OCI-LY3 (cell line): ENCODE data around the gene S100B.

ENCODE experiments used
- H2AFZ ChIP-seq: fragments of 200-600, 300-600 bp; shearing (Covaris generic); 2 replicates; pipeline ENCODE4 v1.6.0; 2014; ENCODE audit warnings: antibody characterized with exemption, low read depth, low read length
- H3K27ac ChIP-seq: fragments of 200-600, 300-600 bp; sonication (generic); 2 replicates; pipeline ENCODE4 v1.5.1; 2014; ENCODE audit warnings: mild to moderate bottlenecking, low read length, moderate library complexity, mixed read lengths
- H3K27me3 ChIP-seq: fragments of 200-600, 300-600 bp; sonication (generic); 2 replicates; pipeline ENCODE4 v1.6.1; 2014; ENCODE audit warnings: low read depth, low read length, mixed read lengths
- H3K36me3 ChIP-seq: fragments of 200-600, 300-600 bp; sonication (generic); replicated peaks from 2 replicates; pipeline ENCODE3; 2014; ENCODE audit warnings: low read depth, low read length, mixed read lengths
- H3K4me1 ChIP-seq: fragments of 300-600, 200-600 bp; sonication (generic); 2 replicates; pipeline ENCODE4 v1.6.1; 2014; ENCODE audit warnings: low read length, mixed read lengths
- H3K4me2 ChIP-seq: fragments of 200-600, 300-600 bp; sonication (generic); 2 replicates; pipeline ENCODE4 v1.6.1; 2014; ENCODE audit warnings: low read length, mixed read lengths
- H3K4me3 ChIP-seq: fragments of 300-600, 200-600 bp; sonication (generic); 2 replicates; pipeline ENCODE4 v1.5.1; 2014; ENCODE audit warnings: antibody characterized with exemption, mild to moderate bottlenecking, low read length, moderate library complexity
- H3K79me2 ChIP-seq: fragments of 300-600, 200-600 bp; shearing (Covaris generic); 2 replicates; pipeline ENCODE4 v1.6.1; 2014; ENCODE audit warnings: mild to moderate bottlenecking, low read length, mixed read lengths
- H3K9ac ChIP-seq: fragments of 300-600, 200-600 bp; shearing (Covaris generic); 2 replicates; pipeline ENCODE4 v1.6.0; 2014; ENCODE audit warnings: mild to moderate bottlenecking, low read length, moderate library complexity
- H3K9me3 ChIP-seq: fragments of 200-600, 300-600 bp; shearing (Covaris generic); 2 replicates; pipeline ENCODE4 v1.6.1; 2014; ENCODE audit warnings: low read length, mixed read lengths; ENCODE audit not compliant: insufficient read depth
- H4K20me1 ChIP-seq: fragments of 200-600, 300-600 bp; sonication (generic); 2 replicates; pipeline ENCODE4 v1.6.1; 2016; ENCODE audit warnings: low read length, mixed read lengths; ENCODE audit not compliant: insufficient read depth
- EZH2phosphoT487 ChIP-seq: fragments of 200-600 bp; shearing (Covaris generic); IDR thresholded peaks from 2 replicates; pipeline ENCODE4 v1.6.1; 2018; ENCODE audit warnings: antibody characterized with exemption, mixed run types, low read depth
- TF ChIP-seq, protein P1 (sequence below): fragments of 200-600, 300-600 bp; sonication (generic); IDR thresholded peaks from 2 replicates; pipeline ENCODE4 v1.5.1; 2014; ENCODE audit warnings: antibody characterized with exemption, low read length, low read depth

S100B gene

GRCh38 chr21:46555225-46555617, 49.7 kb downstream of the S100B start:
- no peak overlapping the region for H3K4me2 ChIP-seq
- no peaks in the 10 kb centered on the region for H3K4me1 ChIP-seq
- H3K27ac ChIP-seq = no peak overlapping the region
- H3K4me3 ChIP-seq = no peak overlapping the region
- H3K79me2 ChIP-seq = no peaks in the 10 kb centered on the region
- TF ChIP-seq EZH2phosphoT487 = no peak
- TF ChIP-seq, protein P1, sequence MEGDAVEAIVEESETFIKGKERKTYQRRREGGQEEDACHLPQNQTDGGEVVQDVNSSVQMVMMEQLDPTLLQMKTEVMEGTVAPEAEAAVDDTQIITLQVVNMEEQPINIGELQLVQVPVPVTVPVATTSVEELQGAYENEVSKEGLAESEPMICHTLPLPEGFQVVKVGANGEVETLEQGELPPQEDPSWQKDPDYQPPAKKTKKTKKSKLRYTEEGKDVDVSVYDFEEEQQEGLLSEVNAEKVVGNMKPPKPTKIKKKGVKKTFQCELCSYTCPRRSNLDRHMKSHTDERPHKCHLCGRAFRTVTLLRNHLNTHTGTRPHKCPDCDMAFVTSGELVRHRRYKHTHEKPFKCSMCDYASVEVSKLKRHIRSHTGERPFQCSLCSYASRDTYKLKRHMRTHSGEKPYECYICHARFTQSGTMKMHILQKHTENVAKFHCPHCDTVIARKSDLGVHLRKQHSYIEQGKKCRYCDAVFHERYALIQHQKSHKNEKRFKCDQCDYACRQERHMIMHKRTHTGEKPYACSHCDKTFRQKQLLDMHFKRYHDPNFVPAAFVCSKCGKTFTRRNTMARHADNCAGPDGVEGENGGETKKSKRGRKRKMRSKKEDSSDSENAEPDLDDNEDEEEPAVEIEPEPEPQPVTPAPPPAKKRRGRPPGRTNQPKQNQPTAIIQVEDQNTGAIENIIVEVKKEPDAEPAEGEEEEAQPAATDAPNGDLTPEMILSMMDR = no peak
- H2AFZ ChIP-seq = no peak overlapping the region
- no peaks in the 10 kb centered on the region for H3K9me3 ChIP-seq
- no peaks in the 10 kb centered on the region for H3K27me3 ChIP-seq
- H3K36me3 ChIP-seq = peaks cover 3% of the 10 kb centered on the region
- H3K9ac ChIP-seq = no peak overlapping the region
- H4K20me1 ChIP-seq = no peaks in the 10 kb centered on the region

- Histone ChIP-seq H3K4me1 (no peaks in the 10 kb centered on the region), H4K20me1 (no peaks in the 10 kb centered on the region), H3K36me3 (peaks cover 3% of the 10 kb centered on the region)
These were observed 50.3 kb downstream of the S100B start for GRCh38 chr21:46554431-46555224.

DNA sequence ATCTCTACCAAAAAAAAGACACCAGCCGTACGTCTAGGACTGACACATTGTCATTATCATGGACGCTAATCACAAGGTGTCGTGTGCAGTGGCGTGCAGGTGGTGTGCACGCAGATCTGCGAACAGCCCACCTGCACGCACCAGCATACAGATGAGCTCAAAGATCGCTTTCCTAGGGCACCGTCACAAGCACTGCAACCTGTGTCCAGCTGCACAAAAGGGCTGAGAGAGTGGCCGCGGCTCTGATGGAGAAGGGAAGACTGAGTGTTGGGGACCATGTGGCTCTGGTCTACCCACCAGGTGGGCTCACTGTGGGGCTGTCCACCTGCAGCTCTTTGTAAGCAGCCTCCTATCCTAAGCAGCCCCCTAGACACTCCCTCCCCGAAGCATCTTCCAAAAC, 50.9 kb downstream of the S100B start:
- Histone ChIP-seq H3K36me3 (peaks cover 3% of the 10 kb centered on the region), H3K4me2 (no peak overlapping the region), H3K27ac (no peak overlapping the region), H3K9me3 (no peaks in the 10 kb centered on the region), H4K20me1 (no peaks in the 10 kb centered on the region), H3K4me1 (no peaks in the 10 kb centered on the region), H3K4me3 (no peak overlapping the region), H3K79me2 (no peaks in the 10 kb centered on the region), H3K27me3 (no peaks in the 10 kb centered on the region), H3K9ac (no peak overlapping the region), H2AFZ (no peak overlapping the region)
- TF ChIP-seq, protein P1 = no peak
- no peak for TF ChIP-seq EZH2phosphoT487

More at GRCh38 chr21:46554431-46555224, 50.3 kb downstream of the S100B start:
- H3K27me3 ChIP-seq = no peaks in the 10 kb centered on the region
- H3K4me3 ChIP-seq = no peak overlapping the region
- H3K4me2 ChIP-seq = no peak overlapping the region
- H2AFZ ChIP-seq = no peak overlapping the region
- TF ChIP-seq, protein P1 = no peak
- no peak for TF ChIP-seq EZH2phosphoT487
- H3K27ac ChIP-seq = no peak overlapping the region
- no peak overlapping the region for H3K9ac ChIP-seq
- no peaks in the 10 kb centered on the region for H3K79me2 ChIP-seq
- H3K9me3 ChIP-seq = no peaks in the 10 kb centered on the region

DNA sequence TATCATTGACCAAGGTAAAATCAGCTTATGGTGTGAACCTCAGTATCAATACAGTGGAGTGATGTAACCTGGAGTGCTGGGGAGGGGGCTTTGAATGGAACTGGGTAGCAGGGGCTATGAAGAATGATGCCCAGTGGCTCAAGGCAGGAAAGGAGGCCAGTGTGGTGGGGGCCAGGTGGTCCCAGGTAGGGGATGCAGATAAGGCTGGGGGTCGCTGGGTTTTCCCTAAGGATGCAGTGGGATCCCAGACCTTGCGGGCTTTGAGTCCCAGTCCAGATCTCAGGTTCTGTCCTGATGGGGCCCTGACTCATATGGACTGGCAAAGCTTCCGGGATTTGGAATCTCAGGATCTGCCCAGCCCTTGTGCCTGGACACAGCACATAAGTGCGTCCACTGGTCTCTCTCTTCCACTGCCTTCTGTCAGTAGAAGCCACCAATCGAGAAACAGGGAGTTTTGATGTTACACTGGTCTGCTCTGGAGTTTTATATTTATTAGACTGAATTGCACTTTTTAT, 52.0 kb downstream of the S100B start:
- Histone ChIP-seq H3K36me3 (peaks cover 10% of the 10 kb centered on the region), H3K79me2 (no peaks in the 10 kb centered on the region), H3K4me2 (no peak overlapping the region), H2AFZ (no peak overlapping the region), H3K4me1 (no peaks in the 10 kb centered on the region), H3K9ac (no peak overlapping the region), H3K9me3 (no peaks in the 10 kb centered on the region), H3K27me3 (no peaks in the 10 kb centered on the region), H3K27ac (no peak overlapping the region), H3K4me3 (no peak overlapping the region), H4K20me1 (no peaks in the 10 kb centered on the region)
- TF ChIP-seq, protein P1 = no peak
- no peak for TF ChIP-seq EZH2phosphoT487
